Measurements from ENCODE around the gene CORO6.

Gene CORO6

GRCh38 chr17:29616300-29617048, 6.2 kb downstream of the CORO6 start:
- intact Hi-C loops (cut with DNase I) = loop anchor here (5.0 kb wide), 1 partner anchor 316 kb away; the partner anchor contains the start of gene SSH2
- peak in 5 of 42 donors; percentile 16 to 51 (median 43) for DNase-seq

DNA sequence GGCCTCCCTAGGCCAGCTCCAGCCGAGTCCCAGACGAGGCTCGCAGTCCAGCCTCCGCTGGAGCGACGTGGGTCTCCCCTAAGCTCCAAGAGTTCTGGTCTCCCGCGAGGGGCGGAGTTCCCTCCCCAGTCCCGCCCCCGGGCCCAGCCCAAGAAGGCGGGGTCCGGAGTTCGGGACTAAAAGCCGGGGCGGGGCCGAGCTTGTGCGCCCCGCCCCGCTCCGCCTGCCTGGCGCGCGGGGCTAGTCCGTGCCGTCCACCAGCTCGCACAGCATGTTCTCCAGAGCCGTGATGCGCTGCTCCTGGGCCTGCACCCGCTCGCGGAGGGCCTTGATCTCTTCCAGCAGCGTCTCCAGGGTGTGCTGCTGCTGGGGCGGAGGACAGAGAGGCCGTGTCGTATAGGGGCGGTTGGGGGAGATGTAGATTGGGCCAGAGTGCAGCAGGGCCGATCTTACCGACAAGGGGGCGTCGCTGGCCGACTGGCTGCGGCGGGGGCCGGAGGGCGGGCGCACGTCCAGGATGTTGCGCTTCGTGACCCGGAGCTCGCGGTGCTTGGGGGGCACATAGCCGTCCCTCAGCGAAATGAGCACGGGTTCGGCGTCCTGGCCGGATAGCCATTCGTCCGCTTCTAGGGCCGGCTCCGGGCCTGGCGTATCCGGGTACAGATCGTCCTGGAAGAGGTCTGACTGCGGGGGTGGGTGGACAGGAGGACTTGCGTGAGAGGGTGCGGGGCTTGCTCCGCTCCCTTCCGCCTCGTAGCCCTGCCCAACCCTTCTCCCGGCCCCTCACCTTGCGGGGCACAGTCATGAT, 7.0 kb downstream of the CORO6 start:
- DNase-seq = peak; percentile 82 to 97 (median 95)
- intact Hi-C loops (cut with DNase I) = loop anchor here (5.0 kb wide), 1 partner anchor 317 kb away; the partner anchor contains the start of gene SSH2

DNA sequence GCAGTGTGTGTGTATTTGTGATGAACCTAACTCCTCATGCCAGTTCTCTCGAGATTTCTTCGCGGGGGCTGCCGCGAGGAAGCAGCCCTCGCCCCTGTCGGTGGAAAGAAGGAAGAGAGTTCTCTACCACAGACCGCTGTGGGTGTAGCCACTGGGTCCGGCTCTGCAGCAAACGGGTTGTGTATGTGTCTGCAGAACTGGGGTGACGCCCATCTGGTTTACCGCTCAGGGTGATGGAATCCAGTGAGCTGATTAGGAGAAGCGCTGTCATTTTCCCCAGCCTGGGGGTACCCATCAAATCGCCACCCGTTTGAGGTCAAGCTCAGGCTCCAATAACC, 7.7 kb downstream of the CORO6 start:
- DNase-seq = peak in 29 of 42 donors; percentile 29 to 72 (median 52)
- intact Hi-C loops (cut with DNase I) = loop anchor here (5.0 kb wide), 1 partner anchor 317 kb away; the partner anchor contains the start of gene SSH2

DNA sequence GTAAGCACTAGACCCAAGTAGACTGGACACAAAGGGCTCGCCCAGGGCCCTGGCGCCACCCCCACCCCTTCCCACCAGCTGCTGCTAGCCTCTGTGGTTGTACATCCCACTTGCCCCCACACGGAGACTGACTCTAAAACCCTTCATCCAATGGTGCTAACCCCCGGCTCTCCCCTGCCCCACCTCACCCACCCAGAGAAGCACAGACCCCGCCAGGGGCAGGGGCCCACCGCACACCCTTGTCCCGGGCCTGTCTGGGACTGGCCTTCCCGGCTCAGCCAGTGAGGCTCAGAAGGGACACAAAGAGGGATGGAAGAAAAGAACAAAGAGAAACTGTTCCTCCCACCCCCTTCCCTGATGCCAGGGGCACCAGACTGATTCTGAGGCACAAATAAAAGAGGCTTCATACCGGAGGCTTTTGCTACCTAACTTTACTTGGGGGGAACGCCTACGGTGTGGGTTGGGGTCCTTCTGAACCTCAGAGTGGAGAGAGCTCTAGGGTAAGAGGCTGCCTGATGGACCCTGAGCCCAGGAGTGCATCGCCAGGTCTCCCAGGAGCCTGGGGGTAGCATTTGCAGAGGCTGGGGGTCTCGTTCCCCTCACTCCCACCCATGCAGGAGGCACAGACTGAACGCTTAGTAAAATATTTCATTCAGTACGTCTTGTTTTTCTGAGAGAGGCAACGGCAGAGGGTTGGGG, 8.2 kb downstream of the CORO6 start:
- intact Hi-C loops (cut with DNase I) = loop anchor here (5.0 kb wide), 1 partner anchor 318 kb away; the partner anchor contains the start of gene SSH2

GRCh38 chr17:29613856-29614255, 8.9 kb downstream of the CORO6 start:
- intact Hi-C loops (cut with DNase I) = no loop called here

More for the DNA sequence above, 8.2 kb downstream of the CORO6 start:
- peak in 23 of 42 donors; percentile 15 to 74 (median 58) for DNase-seq

GRCh38 chr17:29613352-29613837, 9.3 kb downstream of the CORO6 start:
- peak; percentile 86 to 98 (median 95) for DNase-seq
- intact Hi-C loops (cut with DNase I) = no loop called here

More at GRCh38 chr17:29613856-29614255, 8.9 kb downstream of the CORO6 start:
- peak in 2 of 42 donors; percentile 36 to 38 for DNase-seq

DNA sequence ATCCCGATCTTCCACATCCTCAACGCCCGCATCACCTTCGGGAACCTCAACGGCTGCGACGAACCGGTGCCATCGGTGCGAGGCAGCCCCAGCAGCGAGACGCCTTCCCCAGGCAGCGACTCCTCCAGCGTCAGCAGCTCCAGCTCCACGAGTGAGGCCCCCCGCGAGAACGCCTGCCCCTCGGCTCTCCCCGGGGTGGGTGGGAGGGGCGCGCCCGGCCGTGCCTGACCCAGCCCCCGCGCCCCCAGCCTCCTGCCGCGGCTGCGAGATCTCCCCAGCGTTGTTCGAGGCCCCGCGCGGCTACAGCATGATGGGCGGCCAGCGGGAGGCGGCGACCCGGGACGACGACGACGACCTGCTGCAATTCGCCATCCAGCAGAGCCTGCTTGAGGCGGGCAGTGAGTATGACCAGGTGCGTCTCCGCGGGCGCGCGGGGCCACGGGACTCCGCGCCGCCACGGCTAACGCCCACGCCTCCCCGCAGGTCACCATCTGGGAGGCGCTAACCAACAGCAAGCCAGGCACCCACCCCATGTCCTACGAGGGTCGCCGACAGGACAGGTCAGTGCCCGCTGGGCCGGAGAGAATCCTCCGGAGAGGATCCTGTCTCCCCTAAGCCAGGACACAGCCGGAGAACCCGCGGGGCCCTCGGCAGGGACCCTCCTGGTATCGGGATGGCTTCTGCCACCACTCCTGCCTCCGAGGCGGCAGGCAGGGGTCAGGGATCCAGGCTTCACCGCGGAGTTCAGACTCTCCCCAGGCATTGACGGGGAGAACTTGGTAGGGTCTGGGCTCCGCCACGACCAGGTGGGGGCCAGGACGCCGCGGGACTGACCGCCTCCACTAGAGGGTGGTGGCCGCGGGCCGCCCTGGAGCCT, 10.1 kb downstream of the CORO6 start:
- intact Hi-C loops (cut with DNase I) = no loop called here

DNA sequence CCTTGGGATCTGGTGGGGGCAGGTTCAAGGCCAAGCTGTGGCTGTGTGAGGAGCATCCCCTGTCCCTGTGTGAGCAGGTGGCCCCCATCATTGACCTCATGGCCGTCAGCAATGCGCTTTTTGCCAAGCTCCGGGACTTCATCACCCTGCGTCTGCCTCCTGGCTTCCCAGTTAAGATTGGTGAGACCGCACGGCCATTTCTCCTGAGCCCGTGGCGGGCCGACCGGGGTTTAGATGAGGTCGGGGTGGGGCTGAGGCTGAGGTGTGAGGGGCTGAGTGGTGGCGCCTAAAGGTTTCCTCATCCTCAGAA, 10.7 kb downstream of the CORO6 start:
- intact Hi-C loops (cut with DNase I) = no loop called here
- DNase-seq = no peak

More for the DNA sequence above, 10.1 kb downstream of the CORO6 start:
- DNase-seq = peak in 3 of 42 donors; percentile 5 to 45 (median 28)

DNA sequence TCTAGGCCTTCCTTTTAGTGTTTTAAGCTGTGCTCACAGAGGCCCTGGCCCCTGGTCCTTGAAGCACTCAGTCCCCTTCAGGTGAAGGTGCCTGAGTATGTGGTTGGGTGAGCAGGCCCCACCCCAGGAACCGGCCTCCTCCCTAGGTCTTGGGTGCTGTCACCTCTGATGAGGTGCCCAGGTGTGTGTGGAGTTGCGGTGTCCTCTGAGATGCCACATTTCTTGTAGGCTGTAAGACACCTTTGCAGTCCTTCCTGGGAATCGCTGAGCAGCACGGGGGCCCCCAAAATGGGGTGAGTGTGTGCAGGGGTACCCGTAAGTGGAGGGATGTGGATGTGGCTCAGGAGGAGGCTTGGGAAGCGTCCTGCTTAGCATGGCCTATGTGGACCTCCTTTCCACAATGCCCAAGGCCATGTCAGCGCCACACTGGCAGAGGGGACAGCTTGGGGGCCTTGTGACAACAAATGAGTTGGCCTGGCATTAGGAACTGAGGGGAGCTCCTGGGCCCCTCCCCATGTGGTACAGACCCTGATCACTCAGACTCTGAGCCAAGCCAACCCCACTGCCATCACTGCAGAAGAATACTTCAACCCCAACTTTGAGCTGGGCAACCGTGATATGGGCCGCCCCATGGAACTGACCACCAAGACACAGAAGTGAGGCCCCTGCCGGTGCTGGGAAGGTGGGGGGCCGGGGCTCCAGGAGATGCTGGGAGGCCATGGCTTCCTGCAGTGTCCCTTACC, 11.2 kb downstream of the CORO6 start:
- intact Hi-C loops (cut with DNase I) = no loop called here
- DNase-seq = peak in 1 of 42 donors; percentile 28

DNA sequence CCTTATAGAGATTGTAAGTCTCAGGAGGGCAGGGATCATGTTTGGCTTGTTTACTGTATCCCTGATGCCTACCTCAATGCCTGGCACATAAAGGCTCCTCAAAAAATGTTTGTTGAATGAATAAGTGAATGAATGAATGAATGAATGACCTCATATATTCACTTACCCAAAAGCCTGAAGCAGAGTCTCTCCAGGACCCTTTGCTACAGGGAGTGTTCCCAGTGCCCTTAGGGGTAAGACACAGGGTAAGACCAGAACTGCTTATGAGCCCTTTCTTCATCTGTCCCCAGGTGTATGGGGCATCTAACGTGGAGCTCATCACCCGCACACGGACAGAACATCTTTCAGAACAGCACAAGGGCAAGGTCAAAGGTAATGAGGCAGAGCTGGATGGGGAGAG, 12.3 kb downstream of the CORO6 start:
- intact Hi-C loops (cut with DNase I) = no loop called here
- DNase-seq = peak in 1 of 42 donors; percentile 0

DNA sequence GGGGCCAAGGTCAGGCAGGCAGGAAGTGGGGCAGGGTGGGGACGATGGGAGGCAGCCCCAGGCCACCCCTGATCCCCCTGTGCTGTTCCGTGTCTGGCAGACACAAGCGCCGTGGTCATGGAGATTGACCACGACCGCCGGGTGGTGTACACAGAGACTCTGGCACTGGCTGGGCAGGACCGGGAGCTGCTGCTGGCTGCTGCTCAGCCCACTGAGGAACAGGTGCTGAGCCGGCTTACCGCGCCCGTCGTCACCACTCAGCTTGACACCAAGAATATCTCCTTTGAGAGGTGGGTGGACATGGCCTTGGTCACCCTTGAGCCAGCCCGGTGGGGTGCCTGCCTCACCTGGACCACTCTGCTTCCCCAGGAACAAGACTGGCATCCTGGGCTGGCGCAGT, 13.7 kb downstream of the CORO6 start:
- peak in 1 of 42 donors; percentile 16 for DNase-seq
- intact Hi-C loops (cut with DNase I) = no loop called here

DNA sequence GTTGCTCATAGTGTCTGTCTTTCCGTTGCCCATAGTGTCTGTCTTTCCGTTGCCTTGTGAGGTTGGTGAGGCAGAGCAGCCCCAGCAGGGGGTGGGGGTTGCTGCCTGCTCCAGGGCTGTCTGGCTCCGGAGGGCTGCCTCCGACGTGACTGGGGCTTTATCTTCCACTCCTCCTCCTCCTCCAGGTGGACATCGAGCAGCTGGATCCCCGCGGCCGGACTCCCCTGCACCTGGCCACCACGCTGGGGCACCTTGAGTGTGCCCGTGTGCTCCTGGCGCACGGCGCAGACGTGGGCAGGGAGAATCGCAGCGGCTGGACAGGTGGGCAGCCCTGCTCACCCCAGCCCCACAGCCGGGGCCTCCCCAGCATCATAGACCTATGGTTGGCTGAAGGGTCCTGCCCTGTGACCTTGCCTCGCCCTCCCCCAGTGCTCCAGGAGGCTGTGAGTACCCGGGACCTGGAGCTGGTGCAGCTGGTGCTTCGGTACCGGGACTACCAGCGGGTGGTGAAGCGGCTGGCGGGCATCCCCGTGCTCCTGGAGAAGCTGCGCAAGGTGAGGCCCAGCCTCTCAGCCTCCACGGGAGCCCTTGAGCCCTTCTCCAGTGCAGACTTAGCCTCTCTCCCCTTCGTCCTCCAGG, 15.0 kb downstream of the CORO6 start:
- no peak for DNase-seq
- intact Hi-C loops (cut with DNase I) = no loop called here

DNA sequence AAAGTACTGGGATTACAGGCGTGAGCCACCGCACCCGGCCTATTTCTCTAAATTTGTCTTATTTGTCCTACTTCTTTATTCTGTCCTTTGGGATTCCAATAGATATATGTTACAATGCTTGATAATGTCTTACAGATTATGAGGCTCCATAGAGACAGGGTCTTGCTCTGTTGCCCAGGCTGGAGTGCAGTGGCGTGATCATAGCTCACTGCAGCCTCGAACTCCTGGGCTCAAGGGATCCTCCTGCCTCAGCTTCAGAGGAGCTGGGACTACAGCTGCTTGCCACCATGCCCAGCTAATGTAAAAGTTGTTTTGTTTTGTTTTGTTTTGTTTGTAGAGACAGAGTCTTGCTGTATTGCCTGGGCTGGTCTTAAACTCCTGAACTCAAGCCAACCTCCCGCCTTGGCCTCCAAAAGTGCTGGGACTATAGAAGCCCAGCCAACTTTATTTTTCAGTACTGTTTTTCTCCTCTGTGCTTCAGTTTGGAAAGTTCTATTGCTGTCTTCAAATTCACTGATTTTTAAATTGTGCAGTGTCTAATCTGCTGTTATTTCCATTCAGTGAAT, 19.5 kb downstream of the CORO6 start:
- intact Hi-C loops (cut with DNase I) = no loop called here
- no peak for DNase-seq

- intact Hi-C loops (cut with DNase I) = no loop called here
- DNase-seq = peak in 5 of 42 donors; percentile 2 to 16 (median 10)
These were observed 25.1 kb downstream of the CORO6 start for GRCh38 chr17:29597361-29598172.

- intact Hi-C loops (cut with DNase I) = no loop called here
- peak in 2 of 42 donors; percentile 2 for DNase-seq
These were observed 25.9 kb downstream of the CORO6 start for GRCh38 chr17:29596811-29597210.
